Uterus (tissue), 4 donors: ENCODE measurements around the gene CFAP65. TPM values are rescaled to one million over a fixed set of nuclear protein-coding genes. Genes with fewer than 3 reads are reported as not detected.
A peak's percentile ranks its signal among the peaks of the same experiment; 100 is the strongest.

Source experiments
- DNase-seq, 2 donors: peaks; one replicate each; pipeline ENCODE4 v3.0.0-alpha.2; 2019 to 2020
- H3K27ac ChIP-seq, 2 donors: fragments of 200-600 bp; sonication (generic); 1 replicate in 1 of 2; 2 replicates in 1 of 2; pipeline ENCODE4 v1.5.1; 2016 to 2018
- H3K27me3 ChIP-seq, 2 donors: fragments of 200-600 bp; sonication (generic); one replicate each; pipeline ENCODE4 v1.5.1; 2018 to 2019; ENCODE audit warnings: control low read depth in 1 of 2
- H3K36me3 ChIP-seq, 2 donors: fragments of 200-600 bp; sonication (generic); one replicate each; pipeline ENCODE4 v1.5.1; 2019; ENCODE audit warnings: control low read depth in 1 of 2
- H3K4me1 ChIP-seq, 2 donors: fragments of 200-600 bp; sonication (generic); one replicate each; pipeline ENCODE4 v1.5.1; 2018 to 2019; ENCODE audit warnings: control low read depth in 1 of 2
- H3K4me3 ChIP-seq, 2 donors: fragments of 200-600 bp; sonication (generic); 1 replicate in 1 of 2; 2 replicates in 1 of 2; pipeline ENCODE4 v1.5.1; 2018 to 2019; ENCODE audit warnings: mild to moderate bottlenecking in 1 of 2
- H3K9me3 ChIP-seq, 2 donors: fragments of 200-600 bp; sonication (generic); one replicate each; pipeline ENCODE4 v1.5.1; 2019; ENCODE audit warnings: control low read depth in 1 of 2
- POLR2A ChIP-seq, 2 donors: fragments of 450-650 bp; IDR thresholded peaks; one replicate each; pipeline ENCODE4 v1.6.1; 2016; ENCODE audit warnings: antibody characterized with exemption in 2 of 2, mild to moderate bottlenecking in 1 of 2, moderate library complexity in 1 of 2
- intact Hi-C: fragments of 100-400 bp; cut with DNase I; formaldehyde crosslinking; loops from one replicate; pipeline ENCODE4 v1.15.1; 2023; ENCODE audit warnings: low total_unique reads
- total RNA-seq, 4 donors: library from RNA; depleted of rRNA in 3 of 4; stranded (reverse); fragments of >200 nt in 3 of 4; gene quantifications; one replicate each; pipeline versions ENCODE4 v1.1.0 to v1.2.4, GENCODE V29; 2014 to 2023
- TF ChIP-seq, protein P1 (sequence below), 4 experiments: fragments of 200-600 bp in 2 of 4; fragments of 450-650 bp in 2 of 4; sonication (generic) in 2 of 4; IDR thresholded peaks; one replicate each; pipeline ENCODE4 v1.5.1; 2016 to 2019; ENCODE audit warnings: antibody characterized with exemption in 4 of 4, mild to moderate bottlenecking in 2 of 4, moderate library complexity in 1 of 4
- donor health status: DM: yes; HTN: yes; CAD: no.

The CFAP65 gene
- total RNA-seq, 4 donors from 2014 or later = 0.21 to 3.5 (median 1.9) TPM

DNA sequence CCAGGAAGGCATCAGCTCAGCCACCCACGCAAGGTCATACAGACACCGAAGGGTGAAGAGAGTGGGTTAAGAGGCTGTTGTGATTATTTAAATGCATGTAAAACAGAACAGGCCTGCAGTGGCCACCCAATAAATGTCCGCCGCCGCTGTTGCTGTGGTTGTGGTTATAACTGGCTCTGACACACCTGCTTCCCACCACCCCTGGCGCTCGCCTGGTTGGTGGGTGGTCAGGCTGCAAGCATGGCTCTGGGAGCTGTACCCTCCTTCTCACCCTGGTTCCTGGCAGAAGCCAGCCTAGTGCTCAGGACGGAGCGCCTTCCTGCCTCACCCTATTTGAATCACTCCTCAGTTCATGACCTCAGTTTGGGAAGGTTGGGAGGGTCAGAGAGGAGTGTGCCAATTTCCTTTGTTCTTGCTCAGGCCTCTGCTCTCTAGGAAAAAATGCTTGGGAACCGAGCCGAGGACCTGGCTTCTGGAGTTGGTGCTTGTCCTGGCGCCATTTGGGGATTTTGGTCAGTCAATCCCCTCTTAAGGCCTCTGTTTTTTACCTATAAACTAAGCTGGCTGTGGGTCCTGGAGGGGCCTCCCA, 42.8 kb downstream of the CFAP65 start:
- DNase-seq = no peak
- intact Hi-C loops = no loop called here
- H3K27ac ChIP-seq = no peak overlapping the region
- TF ChIP-seq, protein P1, sequence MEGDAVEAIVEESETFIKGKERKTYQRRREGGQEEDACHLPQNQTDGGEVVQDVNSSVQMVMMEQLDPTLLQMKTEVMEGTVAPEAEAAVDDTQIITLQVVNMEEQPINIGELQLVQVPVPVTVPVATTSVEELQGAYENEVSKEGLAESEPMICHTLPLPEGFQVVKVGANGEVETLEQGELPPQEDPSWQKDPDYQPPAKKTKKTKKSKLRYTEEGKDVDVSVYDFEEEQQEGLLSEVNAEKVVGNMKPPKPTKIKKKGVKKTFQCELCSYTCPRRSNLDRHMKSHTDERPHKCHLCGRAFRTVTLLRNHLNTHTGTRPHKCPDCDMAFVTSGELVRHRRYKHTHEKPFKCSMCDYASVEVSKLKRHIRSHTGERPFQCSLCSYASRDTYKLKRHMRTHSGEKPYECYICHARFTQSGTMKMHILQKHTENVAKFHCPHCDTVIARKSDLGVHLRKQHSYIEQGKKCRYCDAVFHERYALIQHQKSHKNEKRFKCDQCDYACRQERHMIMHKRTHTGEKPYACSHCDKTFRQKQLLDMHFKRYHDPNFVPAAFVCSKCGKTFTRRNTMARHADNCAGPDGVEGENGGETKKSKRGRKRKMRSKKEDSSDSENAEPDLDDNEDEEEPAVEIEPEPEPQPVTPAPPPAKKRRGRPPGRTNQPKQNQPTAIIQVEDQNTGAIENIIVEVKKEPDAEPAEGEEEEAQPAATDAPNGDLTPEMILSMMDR (IDR thresholded peaks at IDR 0.05) = no peak
- TF ChIP-seq POLR2A (IDR thresholded peaks at IDR 0.05) = no peak
- peaks cover 0 to 25% of the 10 kb centered on the region in 2 donors for H3K4me1 ChIP-seq
- no peaks in the 10 kb centered on the region for H3K36me3 ChIP-seq
- H3K9me3 ChIP-seq = no peaks in the 10 kb centered on the region
- peaks cover 25 to 51% of the 10 kb centered on the region in 2 donors for H3K27me3 ChIP-seq
- H3K4me3 ChIP-seq = no peak overlapping the region

DNA sequence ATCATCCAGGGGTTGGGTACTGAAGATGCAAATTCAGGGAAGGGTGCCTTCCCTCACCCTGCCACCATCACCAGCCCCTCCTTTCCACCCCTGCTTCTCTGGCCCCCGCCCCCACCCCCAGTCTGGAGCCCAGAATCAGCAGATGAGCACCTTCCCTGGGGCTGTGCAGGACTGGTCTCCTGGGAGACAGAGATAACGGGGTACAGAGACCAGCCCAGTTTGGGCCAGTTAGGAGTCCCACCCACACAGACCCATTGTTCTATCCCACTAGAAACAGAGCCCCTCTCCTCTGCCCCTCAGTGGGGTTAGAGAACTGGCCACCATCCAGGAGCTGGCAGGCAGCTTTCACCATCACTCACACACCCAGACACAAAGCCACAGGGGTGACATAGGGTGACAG, 43.6 kb downstream of the CFAP65 start:
- TF ChIP-seq, protein P1 (IDR thresholded peaks at IDR 0.05) = no peak
- no peak for TF ChIP-seq POLR2A (IDR thresholded peaks at IDR 0.05)
- no peaks in the 10 kb centered on the region for H3K9me3 ChIP-seq
- H3K27me3 ChIP-seq = peaks cover 25 to 51% of the 10 kb centered on the region in 2 donors
- H3K4me1 ChIP-seq = peaks cover 0 to 29% of the 10 kb centered on the region in 2 donors
- no peak overlapping the region for H3K4me3 ChIP-seq
- intact Hi-C loops = no loop called here
- no peak for DNase-seq
- H3K36me3 ChIP-seq = no peaks in the 10 kb centered on the region
- no peak overlapping the region for H3K27ac ChIP-seq

DNA sequence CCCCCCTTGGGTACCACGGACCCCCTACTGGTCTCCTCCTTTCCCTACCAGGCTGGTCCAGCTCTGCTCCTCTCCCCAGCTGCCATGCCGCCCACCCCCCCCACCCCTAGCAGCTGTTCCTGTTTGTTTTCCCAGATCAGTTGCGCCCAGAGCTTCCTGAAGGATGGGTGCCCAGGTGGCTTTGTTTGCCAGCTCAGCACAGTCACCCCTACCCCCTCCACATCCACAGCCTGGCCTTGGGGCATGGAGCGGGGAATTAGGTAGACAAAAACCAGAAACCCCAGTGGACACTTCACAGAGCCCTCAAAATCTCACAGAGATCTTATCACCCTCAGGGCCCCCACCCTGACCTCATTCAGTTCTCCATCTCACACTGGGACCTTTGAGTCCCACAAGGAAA, 44.4 kb downstream of the CFAP65 start:
- intact Hi-C loops = no loop called here
- Histone ChIP-seq H3K36me3 (no peaks in the 10 kb centered on the region), H3K27me3 (peaks cover 19 to 51% of the 10 kb centered on the region in 2 donors), H3K4me1 (peaks cover 0 to 22% of the 10 kb centered on the region in 2 donors), H3K4me3 (no peak overlapping the region), H3K9me3 (no peaks in the 10 kb centered on the region), H3K27ac (no peak overlapping the region)
- DNase-seq = no peak
- TF ChIP-seq, protein P1 (IDR thresholded peaks at IDR 0.05) = no peak
- no peak for TF ChIP-seq POLR2A (IDR thresholded peaks at IDR 0.05)

DNA sequence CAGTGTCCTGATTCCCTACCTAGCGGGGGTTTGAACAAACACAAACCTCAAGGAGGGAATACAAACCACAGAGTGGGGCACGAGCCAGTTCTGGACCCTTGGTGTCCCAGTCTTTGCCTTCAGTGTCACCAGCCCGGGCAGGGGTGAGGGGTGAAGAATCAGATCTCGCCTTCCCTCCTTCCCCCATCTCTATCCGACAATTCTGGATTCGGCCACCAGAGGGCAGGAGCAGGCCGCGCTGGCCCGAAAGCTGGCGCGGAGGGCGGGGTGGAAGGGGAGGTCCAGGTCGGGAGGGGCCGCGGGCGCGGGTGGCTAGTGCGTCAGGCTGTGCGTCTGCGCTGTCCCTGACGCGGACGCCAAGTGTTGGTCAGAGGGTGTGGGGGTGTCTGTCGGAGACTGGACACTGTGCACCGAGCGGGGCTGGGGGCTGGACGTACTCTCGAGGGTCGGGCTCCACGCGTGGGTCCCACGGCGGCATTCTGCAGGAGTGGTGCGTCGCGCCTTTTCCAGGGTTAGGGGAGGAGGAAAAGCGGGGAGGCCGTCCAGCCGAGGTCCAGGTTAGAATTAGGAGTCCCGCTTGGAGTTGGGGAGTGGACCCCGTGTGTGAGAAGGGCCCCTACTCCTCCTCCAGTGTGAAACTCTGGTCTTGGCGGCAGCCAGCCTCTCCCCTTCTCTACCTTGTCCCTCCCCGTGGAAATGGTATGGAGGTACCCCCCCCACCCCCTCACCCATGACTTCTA, 45.2 kb downstream of the CFAP65 start:
- Histone ChIP-seq H3K27me3 (peaks cover 14 to 49% of the 10 kb centered on the region in 2 donors), H3K9me3 (no peaks in the 10 kb centered on the region), H3K4me3 (peak overlapping the region in 1 of 2 donors; percentile 9), H3K27ac (no peak overlapping the region), H3K4me1 (peaks cover 0 to 15% of the 10 kb centered on the region in 2 donors), H3K36me3 (no peaks in the 10 kb centered on the region)
- intact Hi-C loops = no loop called here
- DNase-seq = peak; percentile 74 to 80
- TF ChIP-seq POLR2A (IDR thresholded peaks at IDR 0.05) = peak in 1 of 2 donors; percentile 35
- TF ChIP-seq, protein P1 (IDR thresholded peaks at IDR 0.05) = peak; percentile 79 to 88 (median 81)

DNA sequence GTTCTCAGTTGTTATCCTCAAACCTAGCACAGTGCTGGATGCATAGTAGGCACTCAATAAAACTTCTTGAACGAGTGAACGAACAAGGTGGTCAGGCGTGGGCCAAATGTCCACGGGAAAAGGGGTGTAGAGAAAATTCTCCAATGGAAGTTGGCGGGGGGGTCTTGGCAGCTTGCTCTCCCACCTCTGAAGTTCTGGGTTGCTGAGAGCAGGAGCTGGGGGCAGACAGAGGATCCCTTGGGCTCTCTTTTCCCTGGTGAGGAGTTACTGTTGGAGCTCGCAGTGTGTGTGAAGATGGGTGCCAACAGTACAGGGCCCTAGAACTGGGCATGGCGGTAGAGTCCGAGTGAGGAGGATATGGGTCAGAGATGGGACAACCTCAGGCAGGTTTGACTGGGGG, 45.8 kb downstream of the CFAP65 start:
- H3K36me3 ChIP-seq = no peaks in the 10 kb centered on the region
- H3K4me1 ChIP-seq = peaks cover 0 to 15% of the 10 kb centered on the region in 2 donors
- H3K4me3 ChIP-seq = no peak overlapping the region
- no peak overlapping the region for H3K27ac ChIP-seq
- no peaks in the 10 kb centered on the region for H3K9me3 ChIP-seq
- DNase-seq = no peak
- TF ChIP-seq POLR2A (IDR thresholded peaks at IDR 0.05) = no peak
- TF ChIP-seq, protein P1 (IDR thresholded peaks at IDR 0.05) = no peak
- peaks cover 14 to 49% of the 10 kb centered on the region in 2 donors for H3K27me3 ChIP-seq
- intact Hi-C loops = no loop called here
